ENCODE data around the gene CAMSAP1. TPM values are rescaled to one million over a fixed set of nuclear protein-coding genes. Genes with fewer than 3 reads are reported as not detected.

The CAMSAP1 gene
- total and polyA plus RNA-seq, 2 donors from 2014 or later, result 3.3 to 38.6 TPM

- H3K9ac ChIP-seq (ENCODE audit: low read length in 3 of 3), result no peak overlapping the region
- no peaks in the 10 kb centered on the region for H3K9me3 ChIP-seq (ENCODE audit: control insufficient read depth in 2 of 3, insufficient read depth in 1 of 3, low read length in 3 of 3)
- H3K4me1 ChIP-seq (ENCODE audit: control insufficient read depth in 2 of 3, insufficient read depth in 2 of 3, low read depth in 1 of 3, low read length in 3 of 3), result no peaks in the 10 kb centered on the region
- H3K4me3 ChIP-seq (ENCODE audit: low read length in 3 of 3), result no peak overlapping the region
- no peaks in the 10 kb centered on the region for H3K27me3 ChIP-seq (ENCODE audit: control insufficient read depth, insufficient read depth, low read length)
- no peaks in the 10 kb centered on the region for H3K36me3 ChIP-seq (ENCODE audit: control insufficient read depth in 2 of 3, insufficient read depth in 3 of 3, low read length in 3 of 3)
- DNase-seq (no peak), FAIRE-seq (no peak)
- no peak overlapping the region for H3K27ac ChIP-seq (ENCODE audit: low read depth in 2 of 2, low read length in 2 of 2)
- intact Hi-C loops (cut with DNase I), result no loop called here
- TF ChIP-seq, protein P1, sequence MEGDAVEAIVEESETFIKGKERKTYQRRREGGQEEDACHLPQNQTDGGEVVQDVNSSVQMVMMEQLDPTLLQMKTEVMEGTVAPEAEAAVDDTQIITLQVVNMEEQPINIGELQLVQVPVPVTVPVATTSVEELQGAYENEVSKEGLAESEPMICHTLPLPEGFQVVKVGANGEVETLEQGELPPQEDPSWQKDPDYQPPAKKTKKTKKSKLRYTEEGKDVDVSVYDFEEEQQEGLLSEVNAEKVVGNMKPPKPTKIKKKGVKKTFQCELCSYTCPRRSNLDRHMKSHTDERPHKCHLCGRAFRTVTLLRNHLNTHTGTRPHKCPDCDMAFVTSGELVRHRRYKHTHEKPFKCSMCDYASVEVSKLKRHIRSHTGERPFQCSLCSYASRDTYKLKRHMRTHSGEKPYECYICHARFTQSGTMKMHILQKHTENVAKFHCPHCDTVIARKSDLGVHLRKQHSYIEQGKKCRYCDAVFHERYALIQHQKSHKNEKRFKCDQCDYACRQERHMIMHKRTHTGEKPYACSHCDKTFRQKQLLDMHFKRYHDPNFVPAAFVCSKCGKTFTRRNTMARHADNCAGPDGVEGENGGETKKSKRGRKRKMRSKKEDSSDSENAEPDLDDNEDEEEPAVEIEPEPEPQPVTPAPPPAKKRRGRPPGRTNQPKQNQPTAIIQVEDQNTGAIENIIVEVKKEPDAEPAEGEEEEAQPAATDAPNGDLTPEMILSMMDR (IDR thresholded peaks at IDR 0.05; ENCODE audit: borderline replicate concordance, extremely low read depth, insufficient read depth), result no peak
Measured at GRCh38 chr9:135790850-135791249, 116.5 kb downstream of the CAMSAP1 start.

- FAIRE-seq (no peak), DNase-seq (no peak)
- Histone ChIP-seq H3K27ac (ENCODE audit: low read depth in 2 of 2, low read length in 2 of 2) (no peak overlapping the region), H3K4me3 (ENCODE audit: low read length in 3 of 3) (no peak overlapping the region), H3K9me3 (ENCODE audit: control insufficient read depth in 2 of 3, insufficient read depth in 1 of 3, low read length in 3 of 3) (no peaks in the 10 kb centered on the region), H3K27me3 (ENCODE audit: control insufficient read depth, insufficient read depth, low read length) (no peaks in the 10 kb centered on the region), H3K9ac (ENCODE audit: low read length in 3 of 3) (no peak overlapping the region), H3K4me1 (ENCODE audit: control insufficient read depth in 2 of 3, insufficient read depth in 2 of 3, low read depth in 1 of 3, low read length in 3 of 3) (no peaks in the 10 kb centered on the region), H3K36me3 (ENCODE audit: control insufficient read depth in 2 of 3, insufficient read depth in 3 of 3, low read length in 3 of 3) (no peaks in the 10 kb centered on the region)
- TF ChIP-seq, protein P1 (IDR thresholded peaks at IDR 0.05; ENCODE audit: borderline replicate concordance, extremely low read depth, insufficient read depth), result no peak
- intact Hi-C loops (cut with DNase I), result no loop called here
Measured at GRCh38 chr9:135790356-135790755, 117.0 kb downstream of the CAMSAP1 start.

DNA sequence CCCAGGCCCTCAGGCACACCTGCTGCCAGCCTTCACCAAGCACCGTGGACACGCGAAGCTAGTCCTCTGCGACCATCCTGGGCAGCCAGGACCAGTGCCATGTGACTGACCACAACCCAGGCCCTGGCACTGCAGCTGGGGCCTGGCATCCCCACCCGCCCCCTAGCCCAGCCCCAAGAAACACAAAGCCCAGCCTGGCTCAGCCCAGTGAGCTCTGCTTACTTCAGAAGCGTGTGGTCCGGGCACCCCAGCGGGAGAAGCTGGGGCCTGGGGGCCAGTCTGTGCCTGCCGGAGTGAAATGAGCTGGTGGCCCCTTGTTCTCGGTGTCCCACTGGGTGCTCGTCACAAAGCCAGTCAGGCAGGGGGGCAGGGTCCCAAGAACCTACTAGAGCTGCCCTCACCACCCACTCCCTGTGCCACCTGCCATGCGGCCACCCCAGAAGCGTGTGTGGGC, 117.5 kb downstream of the CAMSAP1 start:
- Histone ChIP-seq H3K9ac (ENCODE audit: low read length in 3 of 3) (no peak overlapping the region), H3K4me3 (ENCODE audit: low read length in 3 of 3) (no peak overlapping the region), H3K9me3 (ENCODE audit: control insufficient read depth in 2 of 3, insufficient read depth in 1 of 3, low read length in 3 of 3) (no peaks in the 10 kb centered on the region), H3K27ac (ENCODE audit: low read depth in 2 of 2, low read length in 2 of 2) (no peak overlapping the region), H3K36me3 (ENCODE audit: control insufficient read depth in 2 of 3, insufficient read depth in 3 of 3, low read length in 3 of 3) (no peaks in the 10 kb centered on the region), H3K4me1 (ENCODE audit: control insufficient read depth in 2 of 3, insufficient read depth in 2 of 3, low read depth in 1 of 3, low read length in 3 of 3) (no peaks in the 10 kb centered on the region), H3K27me3 (ENCODE audit: control insufficient read depth, insufficient read depth, low read length) (no peaks in the 10 kb centered on the region)
- TF ChIP-seq, protein P1 (IDR thresholded peaks at IDR 0.05; ENCODE audit: borderline replicate concordance, extremely low read depth, insufficient read depth), result no peak
- FAIRE-seq (no peak), DNase-seq (no peak)
- intact Hi-C loops (cut with DNase I), result no loop called here
